Right renal pelvis (tissue), 4 donors: ENCODE data around the gene DHRS1. TPM values are rescaled to one million over a fixed set of nuclear protein-coding genes. Genes with fewer than 3 reads are reported as not detected.

Source experiments
- DNase-seq, 4 donors: peaks; one replicate each; pipeline ENCODE4 v3.0.0-alpha.2; 2013; ENCODE audit warnings: low read depth in 4 of 4, low spot score in 3 of 4, missing footprints in 1 of 4
- polyA plus RNA-seq, 4 donors: library from polyadenylated mRNA; unstranded; fragments of 120-200 nt; gene quantifications; one replicate each; pipeline ENCODE4 v1.2.1, GENCODE V29; 2013; ENCODE audit not compliant: insufficient read length in 4 of 4

DHRS1 gene
- polyA plus RNA-seq, 4 donors, result 44.6 to 56.9 (median 46.2) TPM

DNA sequence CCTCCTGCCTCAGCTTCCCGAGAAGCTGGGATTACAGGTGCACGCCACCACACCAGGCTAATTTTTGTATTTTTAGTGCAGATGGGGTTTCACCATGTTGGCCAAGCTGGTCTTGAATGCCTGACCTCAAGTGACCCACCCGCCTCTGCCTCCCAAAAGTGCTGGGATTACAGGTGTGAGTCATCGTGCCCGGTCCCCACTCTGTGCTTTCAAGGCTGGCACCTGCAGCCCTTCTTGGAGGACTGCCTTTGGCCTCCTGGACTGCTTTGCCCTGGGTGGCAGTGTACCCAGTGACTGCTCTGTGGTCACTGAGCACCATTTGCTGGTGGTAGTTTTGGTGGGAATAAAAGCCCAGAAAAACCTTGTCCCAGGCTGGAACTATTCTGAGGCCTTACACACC, 12.6 kb downstream of the DHRS1 start:
- DNase-seq, result no peak

DNA sequence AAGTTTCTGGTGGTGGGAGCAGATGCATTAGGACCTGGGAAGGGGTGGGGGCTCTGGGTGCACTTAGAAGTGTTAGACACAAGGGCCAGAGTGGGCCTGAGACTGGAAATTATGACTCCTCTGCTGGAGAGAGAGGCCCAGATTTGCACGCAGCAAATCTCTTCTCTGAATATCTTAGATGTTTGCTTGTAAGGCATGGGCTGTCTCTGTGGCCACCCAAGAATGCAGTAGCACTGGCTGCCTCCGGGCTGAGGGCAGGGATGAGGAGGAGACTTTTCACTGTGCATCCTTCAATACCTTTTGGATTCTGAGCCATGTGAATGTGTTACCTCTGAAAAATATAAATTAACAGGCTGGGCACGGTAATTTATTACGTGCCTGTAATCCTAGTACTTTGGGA, 14.2 kb downstream of the DHRS1 start:
- DNase-seq, result no peak

DNA sequence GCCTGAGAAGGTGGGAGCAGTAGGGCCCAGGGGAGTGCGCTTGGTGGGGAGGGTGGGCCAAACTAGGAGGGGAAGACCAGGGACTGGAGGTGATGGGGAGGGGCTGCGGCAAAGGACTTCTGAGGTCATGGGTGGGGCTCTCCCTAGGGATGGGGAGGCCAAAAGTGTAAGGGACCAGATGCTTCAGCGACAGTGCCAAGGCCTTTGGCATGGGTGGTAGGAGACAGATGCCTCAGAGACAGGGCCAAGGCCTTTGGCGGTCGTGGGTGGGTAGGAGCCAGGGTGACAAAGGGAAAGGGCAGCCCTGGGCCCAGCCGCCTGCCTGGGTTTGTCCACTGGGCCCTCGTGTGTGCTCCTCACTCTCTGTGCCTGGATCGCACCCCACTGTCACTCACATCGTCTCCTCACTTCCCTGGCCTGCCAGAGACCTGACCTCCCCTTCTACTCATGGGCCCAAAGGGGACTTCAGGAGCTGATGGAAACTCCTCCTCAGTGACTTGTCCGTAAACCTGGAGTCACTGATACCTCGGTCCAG, 15.0 kb downstream of the DHRS1 start:
- no peak for DNase-seq

DNA sequence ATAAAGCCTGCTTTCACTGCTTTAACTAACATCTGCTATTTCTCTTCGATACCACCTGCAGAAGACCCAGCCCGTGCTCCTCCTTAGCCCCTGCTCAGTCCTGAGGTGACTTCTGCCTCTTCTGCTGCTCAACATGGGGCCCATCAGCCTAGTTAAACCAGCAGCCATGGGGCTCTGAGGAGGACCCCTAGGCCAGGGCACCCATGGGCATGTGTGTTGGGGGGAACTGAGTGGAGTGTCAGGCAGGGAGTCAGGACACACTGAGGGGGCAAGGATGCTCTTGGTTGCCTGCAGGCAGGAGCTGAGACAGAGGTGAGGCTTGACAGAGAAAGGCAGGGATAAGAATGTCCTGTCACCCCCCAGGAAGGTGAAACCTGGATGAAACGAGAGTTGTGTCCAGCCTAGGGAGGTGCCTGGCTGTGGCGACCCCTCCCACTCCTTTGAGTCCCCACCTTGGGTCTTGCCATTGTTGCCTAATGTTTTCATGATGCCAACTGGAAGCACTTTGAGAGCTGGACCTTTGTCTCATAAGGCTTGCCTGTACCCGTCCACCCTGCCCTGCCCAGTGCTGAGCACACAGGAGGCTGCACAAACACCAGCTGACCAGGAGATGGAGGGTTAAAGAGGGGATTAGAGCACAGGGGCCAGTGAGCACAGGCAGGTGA, 15.7 kb downstream of the DHRS1 start:
- no peak for DNase-seq

DNA sequence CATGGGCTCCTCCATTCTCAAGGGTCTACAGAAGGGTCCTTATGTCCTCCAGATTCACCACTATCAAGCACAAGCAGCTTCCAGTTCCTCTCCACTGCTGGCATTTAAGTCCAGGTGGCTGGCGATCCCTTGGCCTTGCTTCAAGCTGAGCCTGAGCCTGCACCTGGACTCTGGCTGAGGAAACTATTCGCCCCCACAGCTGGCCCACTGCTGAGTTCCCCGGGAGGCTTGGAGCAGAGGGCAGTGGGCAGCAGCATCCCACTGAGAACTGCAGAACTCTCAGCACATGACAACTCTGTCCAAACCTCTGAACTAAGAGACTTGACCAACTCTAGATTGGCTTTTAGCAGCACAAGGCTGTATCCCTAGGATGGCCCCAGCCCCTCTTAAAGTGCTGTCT, 16.8 kb downstream of the DHRS1 start:
- DNase-seq, result no peak

DNA sequence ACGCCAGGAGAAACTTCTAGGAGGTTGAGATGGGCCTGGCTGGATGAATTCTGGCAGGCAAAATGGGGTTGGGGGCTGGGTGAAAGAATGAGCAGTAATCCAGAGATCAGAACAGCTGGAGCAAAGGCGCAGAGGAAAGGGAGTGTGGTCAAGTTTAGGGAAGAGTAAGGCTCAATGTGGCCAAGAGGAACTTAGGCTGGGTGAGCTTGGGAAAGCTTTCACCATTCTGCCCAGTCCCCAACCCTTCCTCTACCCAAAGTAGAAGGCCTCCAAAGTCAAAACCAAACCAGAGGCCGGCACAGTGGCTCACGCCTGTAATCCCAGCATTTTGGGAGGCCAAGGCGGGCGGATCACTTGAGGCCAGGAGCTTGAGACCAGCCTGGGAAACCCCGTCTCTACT, 17.9 kb downstream of the DHRS1 start:
- no peak for DNase-seq

DNA sequence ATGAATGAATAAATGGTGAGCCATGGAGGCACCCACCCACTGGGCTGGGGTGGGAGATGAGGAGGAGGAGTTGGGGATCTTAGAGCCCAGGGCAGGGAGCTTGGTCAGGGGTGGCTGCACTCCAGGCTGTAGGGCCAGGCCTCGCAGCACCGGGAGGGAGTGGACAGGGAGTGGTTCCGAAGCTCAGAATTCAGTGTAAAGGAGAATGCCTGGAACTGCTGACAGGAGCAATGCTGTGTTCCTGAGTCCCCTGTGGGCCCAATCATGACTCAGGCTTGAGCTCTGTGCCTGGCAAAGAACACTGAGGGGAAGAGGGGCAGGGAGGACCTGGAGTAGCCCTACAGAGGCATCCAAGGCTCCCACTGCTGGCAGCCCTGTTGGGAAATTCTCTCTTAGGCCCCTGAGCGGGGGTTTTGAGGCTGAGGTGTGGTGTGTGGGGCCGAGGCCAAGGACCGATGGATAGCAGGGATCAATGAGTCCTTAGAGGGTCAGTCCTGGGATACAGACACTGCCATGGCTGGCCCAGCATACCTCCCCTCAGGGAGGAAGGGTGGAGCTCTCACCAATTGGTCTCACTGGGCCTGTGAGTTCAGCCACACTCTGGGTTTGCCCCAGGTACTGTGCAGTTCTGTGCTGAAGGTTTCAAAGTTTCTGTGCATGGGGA, 18.7 kb downstream of the DHRS1 start:
- no peak for DNase-seq

DNA sequence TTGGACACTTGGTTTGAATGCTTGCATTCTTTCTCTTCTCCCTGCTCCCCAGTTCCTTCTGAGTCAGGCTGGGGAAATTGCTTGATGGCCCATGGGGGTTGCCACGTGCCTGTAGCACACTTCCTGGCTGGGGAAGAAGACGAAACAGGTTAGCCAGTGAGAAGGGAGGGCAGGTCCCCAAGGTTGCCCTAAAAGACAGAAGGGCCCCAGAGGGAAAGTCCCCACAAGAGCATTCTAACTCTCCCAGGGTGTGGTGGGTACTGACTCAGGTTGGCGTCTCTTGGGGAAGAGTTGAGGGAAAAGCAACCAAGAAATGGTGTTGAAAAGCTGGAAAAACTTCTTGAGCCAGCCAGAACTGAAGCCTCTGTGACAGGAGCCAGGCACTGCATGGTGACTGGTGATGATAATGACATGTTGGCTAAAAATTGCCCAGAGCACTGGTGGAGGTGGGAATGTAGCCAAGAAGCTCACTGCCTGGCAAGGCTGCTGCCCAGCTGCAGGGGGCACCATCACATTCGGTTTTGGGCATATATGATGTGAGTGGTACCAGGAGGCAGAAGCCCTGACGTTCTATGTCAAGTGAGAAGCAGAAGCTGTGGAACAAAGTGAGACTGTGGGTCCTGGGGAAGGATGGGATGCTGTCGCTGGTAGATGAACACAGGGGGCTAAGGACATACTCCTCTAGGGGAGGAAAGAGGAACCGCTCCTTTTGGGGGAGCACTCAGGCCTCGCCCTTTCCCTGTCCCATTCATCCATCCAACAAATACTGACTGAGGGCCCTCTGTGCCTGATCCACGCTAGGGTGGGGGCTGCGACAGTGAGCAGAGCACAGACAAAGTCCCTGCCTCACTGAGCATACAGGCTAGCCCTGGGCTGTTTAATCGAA, 20.0 kb downstream of the DHRS1 start:
- no peak for DNase-seq

DNA sequence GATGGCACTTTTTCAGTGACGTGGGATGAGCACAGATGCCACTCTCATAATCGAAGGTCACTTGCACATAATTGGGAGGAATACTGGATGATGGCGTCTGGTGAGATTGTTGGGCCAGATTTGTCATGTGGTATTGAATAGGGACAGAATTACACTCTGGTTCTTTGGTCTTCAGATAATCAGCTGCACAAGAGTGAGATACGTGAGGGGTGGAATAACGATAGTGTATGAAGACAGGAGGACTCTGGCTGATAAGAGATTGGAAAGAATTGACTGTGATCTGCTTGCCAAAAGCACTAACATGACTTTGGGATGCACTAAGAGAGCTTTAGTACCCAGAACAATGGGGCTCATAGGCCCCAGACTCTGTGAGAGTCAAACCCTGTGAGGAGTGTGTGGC, 21.2 kb downstream of the DHRS1 start:
- DNase-seq, result no peak

DNA sequence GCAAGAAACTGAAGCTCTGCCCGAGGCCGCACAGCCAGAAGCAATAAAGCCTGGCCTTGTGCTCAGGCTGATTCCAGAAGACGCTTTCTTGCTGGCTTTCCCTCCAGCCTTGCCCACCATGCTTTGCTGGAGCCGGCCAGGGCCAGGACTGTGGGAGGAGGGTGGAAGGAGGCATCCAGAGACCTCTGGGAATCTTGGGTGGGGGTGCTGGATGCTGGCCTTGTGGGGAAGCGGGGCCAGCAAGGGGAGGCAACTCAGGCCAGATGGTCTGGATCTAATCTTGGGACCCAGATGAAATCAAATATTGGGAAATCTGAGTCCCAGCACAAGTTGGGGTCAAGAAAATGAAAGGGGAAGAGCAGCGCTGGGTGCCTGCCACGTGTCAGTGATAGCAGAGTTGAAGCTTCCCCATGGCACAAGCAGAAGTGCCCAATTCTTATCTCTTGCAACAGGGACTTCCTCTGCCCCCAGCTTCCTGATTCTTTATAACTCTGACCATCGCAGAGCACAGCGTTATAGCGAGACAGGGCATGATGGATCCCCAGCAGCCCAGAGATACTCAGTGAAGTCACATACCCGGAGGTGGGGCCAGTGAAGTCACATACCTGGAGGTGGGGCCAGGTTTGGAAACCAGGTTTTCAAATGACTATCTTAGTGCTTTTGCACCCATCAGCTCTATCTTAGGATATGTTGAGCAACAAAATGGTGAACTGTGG, 21.8 kb downstream of the DHRS1 start:
- no peak for DNase-seq

DNA sequence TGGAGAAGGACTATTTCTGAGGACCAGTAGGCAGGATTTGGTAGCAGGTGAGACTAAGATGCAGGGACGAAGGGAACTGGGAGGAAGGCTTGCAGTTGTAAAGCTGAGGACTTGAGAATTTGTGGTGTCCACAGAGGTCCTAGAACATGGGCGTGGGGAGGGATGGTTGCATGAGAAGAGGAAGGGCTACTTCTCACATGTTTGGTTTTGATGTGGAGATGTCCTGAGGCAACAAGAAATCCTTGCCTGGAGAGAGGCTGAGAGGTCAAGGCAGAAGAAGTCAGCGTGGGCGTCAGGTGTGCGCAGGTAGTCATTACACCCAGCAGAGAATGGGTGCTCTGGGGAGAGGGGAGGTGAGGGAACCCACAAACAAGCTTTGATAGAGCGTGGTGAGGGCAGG, 22.5 kb downstream of the DHRS1 start:
- no peak for DNase-seq

DNA sequence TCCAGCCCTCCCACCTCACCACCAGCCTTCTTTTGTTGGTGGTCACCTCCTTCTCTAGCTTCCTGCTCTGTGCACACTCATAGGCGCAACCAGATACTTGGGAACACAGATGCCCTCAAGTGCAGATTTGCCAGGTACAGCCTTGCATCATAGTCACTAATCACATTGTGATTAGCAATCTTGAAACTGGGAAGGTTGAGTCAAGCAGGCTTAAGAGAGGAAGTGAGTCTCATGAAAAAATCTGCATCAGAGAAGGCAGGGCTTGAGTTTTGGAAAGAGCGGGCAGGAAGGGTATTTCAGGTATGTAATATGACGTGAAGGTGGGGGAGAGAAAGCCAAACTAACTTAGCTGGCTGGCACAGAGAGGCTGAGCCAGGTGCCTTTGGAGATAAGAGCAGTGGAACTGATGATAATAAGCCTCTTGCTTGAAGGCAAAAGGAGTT, 25.5 kb downstream of the DHRS1 start:
- no peak for DNase-seq

DNA sequence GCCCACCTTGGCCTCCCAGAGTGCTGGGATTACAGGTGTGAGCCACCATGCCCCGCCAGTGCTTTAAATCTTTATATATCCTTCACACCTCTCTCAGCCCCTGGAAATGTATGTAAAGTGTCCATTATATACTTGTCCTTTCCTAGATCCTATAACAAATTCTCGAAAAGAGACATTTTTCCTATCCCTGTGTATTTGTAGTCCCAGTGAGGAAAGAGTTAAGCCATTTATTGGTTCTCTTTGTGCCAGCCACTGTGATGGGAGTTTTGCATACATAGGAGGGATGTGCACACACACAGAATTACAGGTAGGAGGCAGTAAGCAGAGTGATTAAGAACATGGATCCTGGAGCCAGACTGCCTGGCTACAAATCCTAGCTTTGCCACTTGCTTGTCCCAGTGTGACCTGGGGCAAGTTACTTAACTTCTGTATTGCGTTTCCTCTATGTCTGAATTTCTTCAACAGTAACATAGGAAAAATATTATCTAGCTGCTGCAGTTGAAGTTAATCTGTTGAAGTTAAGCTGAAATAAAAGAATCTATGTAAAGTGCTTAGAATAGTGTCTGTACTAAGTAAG, 26.1 kb downstream of the DHRS1 start:
- no peak for DNase-seq

DNA sequence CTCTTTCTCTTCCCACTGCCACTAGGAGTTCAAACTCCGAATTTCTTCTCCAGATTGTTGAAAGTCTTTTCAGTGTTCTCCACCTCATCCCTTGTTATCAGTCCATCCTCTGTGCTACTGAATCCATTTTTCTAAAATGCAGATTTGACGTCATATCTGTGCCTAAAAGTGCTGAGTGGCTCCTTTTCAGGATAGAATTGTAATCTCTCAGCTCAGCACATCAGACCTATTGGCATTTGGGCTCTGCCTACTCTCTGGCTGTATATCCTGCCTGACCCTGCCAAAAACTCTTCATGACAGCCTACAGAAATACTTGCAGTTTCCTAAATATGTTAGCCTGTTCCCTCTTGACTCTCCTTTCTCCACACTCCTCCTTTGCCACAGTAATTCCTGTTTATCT, 27.1 kb downstream of the DHRS1 start:
- DNase-seq, result no peak

DNA sequence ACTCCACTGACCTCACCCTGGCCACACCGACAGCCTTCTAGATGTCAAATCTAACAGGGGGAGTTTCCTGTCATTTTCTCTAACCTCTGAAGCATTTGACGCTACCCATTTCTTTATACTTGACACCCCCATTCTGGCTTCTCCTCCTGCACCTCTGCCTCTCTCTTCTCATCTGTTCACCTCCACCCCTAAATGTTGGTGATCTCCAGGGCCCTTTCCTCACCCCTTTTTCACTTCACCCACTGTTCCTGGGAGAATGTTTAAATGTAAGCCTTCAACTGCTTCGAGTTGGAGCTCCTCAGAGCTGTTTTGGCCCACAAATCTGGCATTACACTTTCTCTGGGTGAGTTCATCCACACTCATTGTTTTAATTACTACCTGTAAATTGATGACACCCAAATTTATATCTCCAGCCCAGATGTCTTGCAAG, 27.7 kb downstream of the DHRS1 start:
- no peak for DNase-seq

DNA sequence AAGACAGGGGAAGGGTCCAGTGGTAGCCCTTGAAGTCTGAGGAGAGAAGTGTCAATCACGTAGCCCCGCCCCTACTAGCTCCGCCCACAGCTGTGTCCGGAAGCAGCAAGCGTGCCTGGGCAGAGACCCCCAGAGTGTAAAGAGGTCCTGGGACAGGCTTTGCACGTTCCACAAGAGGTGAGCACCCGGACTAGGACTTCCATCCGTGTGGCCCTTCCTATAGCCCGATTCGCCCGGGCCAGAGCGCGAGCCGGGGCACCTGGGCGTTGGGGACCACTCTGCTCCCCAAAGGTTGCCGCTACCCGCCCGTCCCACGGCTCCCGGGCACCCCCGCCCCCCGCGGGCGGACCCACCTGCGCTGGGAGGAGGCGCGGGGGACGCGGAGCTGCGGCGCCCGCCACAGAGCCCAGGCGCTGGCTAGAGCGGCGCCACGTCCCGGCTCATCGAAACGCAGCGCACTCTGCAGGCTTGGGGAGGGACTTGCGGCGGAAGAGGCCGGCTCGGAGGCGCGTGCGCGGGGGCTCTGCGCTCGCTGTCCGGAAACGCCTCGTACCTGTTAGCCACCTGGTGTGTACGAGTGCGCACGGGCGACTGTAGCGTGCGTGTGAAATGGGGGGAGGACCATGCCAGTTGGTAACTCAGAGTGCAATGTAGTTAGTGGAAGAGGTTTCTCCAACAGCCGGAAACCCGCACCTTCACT, 28.3 kb downstream of the DHRS1 start, which contains the start of gene RABGGTA:
TSS of gene RABGGTA (minus strand) at position 464 of the 700 bp plus-strand sequence. CDS start 482 bp downstream, outside the sequence.
- peak; percentile 78 to 86 (median 82) for DNase-seq

DNA sequence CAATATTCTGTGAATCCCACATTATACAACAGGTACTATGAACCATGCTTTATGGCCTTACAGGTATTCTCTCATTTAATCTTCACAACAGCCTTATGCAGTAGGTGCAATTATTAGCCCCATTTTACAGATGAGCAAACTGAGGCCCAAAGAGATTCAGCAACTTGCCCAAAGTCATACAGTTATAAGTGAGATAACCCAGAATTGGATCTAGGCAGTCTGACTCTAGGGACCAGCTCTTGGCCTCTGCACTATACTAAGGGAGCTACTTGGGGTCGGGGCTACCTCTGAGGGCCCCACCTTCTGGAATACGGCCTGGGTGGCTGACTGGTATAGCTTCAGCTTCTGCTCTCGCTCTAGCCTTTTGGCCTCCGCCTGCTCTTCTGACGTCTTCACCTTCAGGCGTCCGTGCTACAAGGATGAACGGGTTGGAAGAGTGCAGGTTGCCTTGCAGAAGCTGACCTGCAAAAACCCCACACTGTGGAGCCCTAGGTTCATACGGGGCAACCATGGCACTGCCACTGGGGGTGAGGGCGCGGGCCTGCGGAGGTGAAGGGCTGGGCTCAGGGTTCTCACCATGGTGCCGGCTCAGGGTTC, 28.9 kb downstream of the DHRS1 start:
- no peak for DNase-seq

DNA sequence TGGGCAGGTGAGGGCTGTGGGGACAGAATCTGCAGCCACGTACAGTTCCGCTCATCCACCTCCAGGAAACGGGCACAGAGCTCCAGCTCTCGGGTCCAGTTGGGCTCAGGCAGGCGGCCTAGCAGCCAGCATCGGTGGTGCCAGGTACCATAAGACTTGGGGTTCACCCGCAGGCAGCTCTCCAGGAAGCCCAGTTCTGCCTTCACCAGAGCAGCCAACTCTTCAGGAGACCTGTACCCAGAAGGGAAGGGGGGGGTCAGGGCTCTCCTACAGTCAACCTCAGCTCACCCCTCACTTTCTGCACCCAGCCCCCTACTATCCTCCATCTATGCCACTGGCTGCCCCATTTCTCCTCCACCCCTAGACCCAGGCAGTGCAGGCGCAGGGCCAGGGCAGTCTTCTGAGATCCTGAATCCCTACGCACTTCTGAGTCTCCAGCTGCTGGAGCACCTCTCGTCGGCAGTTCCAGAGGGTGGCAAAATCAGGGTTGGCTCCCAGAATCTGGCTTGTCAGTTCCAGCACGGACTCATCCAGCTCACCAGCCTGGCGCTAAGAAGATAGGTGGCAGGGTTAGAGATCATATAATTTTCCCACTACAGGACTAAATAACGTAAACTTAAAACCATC, 29.6 kb downstream of the DHRS1 start:
- no peak for DNase-seq

DNA sequence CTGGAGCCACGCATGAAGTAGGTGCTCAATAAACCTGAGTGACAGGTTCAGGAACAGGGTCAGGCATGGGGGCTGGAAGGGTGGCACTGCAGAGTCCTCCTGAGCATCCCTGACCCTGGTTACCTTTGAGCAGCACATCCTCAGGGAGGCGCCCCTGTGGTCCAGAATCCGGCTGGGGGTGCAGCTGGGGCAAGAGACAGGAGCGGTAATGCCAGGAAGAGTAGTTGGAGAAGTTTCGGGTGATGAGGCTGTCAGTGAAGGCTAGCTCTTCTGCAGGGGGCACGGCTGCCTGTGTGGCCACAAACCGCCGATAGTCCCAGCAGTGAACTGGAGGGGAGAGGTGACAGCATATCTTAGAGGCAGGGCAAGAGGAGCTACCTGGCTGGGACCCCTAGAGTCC, 30.2 kb downstream of the DHRS1 start:
- no peak for DNase-seq
